Measurements from ENCODE around the gene NCOA3. TPM values are rescaled to one million over a fixed set of nuclear protein-coding genes. Genes with fewer than 3 reads are reported as not detected.
"Not testable (repeated sequence)": the region's sequence is repeated elsewhere in the genome, so short reads cannot be mapped to it uniquely, and the experiment has no call there.

The NCOA3 gene
- total RNA-seq, 2 experiments from 2014 or later: 58.1 to 66.4 TPM

DNA sequence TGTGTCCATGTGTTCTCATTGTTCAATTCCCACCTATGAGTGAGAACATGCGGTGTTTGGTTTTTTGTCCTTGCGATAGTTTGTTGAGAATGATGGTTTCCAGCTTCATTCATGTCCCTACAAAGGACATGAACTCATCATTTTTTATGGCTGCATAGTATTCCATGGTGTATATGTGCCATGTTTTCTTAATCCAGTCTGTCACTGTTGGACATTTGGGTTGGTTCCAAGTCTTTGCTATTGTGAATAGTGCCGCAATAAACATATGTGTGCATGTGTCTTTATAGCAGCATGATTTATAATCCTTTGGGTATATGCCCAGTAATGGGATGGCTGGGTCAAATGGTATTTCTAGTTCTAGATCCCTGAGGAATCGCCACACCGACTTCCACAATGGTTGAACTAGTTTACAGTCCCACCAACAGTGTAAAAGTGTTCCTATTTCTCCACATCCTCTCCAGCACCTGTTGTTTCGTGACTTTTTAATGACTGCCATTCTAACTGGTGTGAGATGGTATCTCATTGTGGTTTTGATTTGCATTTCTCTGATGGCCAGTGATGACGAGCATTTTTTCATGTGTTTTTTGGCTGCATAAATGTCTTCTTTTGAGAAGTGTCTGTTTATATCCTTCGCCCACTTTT, 52.0 kb downstream of the NCOA3 start:
- peaks cover 44% of the 10 kb centered on the region for H3K4me1 Mint-ChIP-seq
- H3K9me3 Mint-ChIP-seq, H3K4me3 Mint-ChIP-seq, H3K27ac Mint-ChIP-seq, H3K27me3 Mint-ChIP-seq, DNase-seq: not testable (repeated sequence)
- peaks cover 33% of the 10 kb centered on the region for H3K36me3 Mint-ChIP-seq

DNA sequence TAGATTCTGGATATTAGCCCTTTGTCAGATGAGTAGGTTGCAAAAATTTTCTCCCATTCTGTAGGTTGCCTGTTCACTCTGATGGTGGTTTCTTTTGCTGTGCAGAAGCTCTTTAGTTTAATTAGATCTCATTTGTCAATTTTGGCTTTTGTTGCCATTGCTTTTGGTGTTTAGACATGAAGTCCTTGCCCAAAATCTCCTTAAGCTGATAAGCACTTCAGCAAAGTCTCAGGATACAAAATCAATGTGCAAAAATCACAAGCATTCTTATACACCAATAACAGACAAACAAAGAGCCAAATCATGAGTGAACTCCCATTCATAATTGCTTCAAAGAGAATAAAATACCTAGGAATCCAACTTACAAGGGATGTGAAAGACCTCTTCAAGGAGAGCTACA, 52.6 kb downstream of the NCOA3 start:
- not testable (repeated sequence) for H3K9me3 Mint-ChIP-seq, H3K27ac Mint-ChIP-seq, H3K27me3 Mint-ChIP-seq, H3K4me3 Mint-ChIP-seq, DNase-seq
- H3K4me1 Mint-ChIP-seq: peaks cover 48% of the 10 kb centered on the region
- H3K36me3 Mint-ChIP-seq: peaks cover 35% of the 10 kb centered on the region

DNA sequence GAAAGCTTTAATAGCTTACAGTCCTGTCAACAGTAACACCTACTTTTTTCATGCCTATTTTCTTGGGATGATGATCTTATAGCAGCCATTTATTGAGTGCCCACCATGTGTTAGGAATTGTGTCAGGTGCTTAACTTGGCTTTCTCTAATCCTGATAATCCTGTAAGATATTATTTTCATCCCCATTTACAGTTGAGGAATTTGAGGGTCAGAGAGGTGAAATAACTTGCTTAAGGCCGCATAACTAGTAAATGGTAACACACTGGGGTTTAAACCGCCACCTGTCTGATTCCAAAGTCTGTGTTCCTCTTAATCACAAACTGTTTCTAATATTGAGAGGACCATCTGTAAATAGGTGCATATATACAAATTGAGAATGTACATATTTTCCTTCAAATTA, 55.5 kb downstream of the NCOA3 start:
- Mint-ChIP-seq H3K4me1 (peaks cover 49% of the 10 kb centered on the region), H3K27ac (no peak overlapping the region)

DNA sequence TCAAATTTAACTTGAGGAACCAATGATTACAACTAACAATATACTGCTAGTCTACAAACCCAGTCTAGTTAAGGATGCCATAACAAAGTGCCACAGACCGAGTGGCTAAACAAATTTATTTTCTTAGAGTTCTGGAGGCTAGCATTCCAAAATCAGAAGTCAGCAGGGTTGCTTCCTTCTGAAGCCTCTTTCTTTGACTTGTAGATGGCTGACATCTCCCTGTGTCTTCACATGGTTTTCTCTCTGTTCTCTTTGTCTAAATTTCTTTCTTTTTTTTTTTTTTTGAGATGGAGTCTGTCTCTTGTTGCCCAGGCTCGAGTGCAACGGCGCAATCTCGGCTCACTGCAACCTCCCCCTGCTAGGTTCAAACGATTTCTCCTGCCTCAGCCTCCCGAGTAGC, 56.1 kb downstream of the NCOA3 start:
- Mint-ChIP-seq H3K4me1 (peaks cover 50% of the 10 kb centered on the region), H3K9me3 (no peaks in the 10 kb centered on the region), H3K27ac (no peak overlapping the region), H3K27me3 (no peaks in the 10 kb centered on the region), H3K4me3 (no peak overlapping the region), H3K36me3 (peaks cover 36% of the 10 kb centered on the region)
- DNase-seq: no peak

More for the DNA sequence above, 55.5 kb downstream of the NCOA3 start:
- Mint-ChIP-seq H3K36me3 (peaks cover 37% of the 10 kb centered on the region), H3K4me3 (no peak overlapping the region), H3K27me3 (no peaks in the 10 kb centered on the region), H3K9me3 (no peaks in the 10 kb centered on the region)
- no peak for DNase-seq

DNA sequence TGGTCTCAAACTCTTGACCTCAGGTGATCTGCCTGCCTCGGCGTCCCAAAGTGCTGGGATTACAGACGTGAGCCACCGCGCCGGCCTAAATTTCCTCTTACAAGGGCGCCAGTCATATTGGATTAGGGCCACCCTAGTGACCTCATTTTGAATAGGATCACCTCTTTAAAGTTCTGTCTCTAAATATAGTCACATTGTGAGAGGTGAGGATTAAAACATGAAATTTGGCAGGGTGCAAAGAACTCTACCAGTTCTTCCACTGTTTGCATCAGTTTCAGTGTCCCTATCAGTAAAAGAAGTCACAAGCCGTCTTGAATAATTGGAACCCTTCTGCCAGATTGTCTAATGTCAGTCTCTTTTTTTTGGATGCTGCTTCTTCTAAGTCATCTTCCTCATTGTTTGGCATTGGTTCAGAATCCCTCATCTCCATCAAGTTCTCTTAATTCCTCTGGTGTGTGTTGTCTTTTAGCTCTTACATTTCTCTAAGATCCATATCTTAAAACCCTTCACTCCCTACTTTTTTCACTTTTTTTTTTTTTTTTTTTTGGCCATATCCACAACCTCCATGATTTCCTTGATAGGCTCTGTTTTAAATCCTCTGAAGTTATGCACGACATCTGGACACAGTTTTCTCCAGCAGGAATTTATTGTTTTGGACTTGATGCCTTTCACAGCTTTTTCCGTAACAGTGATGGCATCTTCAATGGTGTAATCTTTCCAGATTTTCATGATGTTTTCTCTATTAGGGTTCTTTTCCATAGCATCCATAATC, 56.8 kb downstream of the NCOA3 start:
- Mint-ChIP-seq H3K27ac (no peak overlapping the region), H3K36me3 (peaks cover 37% of the 10 kb centered on the region), H3K27me3 (no peaks in the 10 kb centered on the region), H3K4me1 (peaks cover 54% of the 10 kb centered on the region), H3K9me3 (no peaks in the 10 kb centered on the region), H3K4me3 (no peak overlapping the region)
- no peak for DNase-seq

DNA sequence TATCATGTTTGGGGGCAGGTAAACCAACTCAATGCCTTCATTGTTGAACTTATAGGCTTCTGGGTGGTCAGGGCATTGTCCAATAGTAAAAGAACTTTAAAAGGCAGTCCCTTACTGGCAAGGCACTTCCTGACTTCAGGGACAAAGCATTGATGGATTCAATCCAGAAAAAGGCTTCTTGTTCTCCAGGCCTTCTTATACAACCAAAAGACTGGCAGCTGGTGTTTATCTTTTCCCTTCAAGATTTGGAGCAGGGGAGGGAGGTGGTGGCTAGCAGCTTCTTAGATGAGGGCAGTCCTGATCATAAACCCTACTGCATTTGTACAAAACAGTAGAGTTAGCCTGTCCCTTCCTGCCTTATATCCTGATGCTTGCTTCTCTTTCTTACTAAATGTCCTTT, 57.5 kb downstream of the NCOA3 start:
- no peak for DNase-seq
- H3K27ac Mint-ChIP-seq: no peak overlapping the region
- H3K4me1 Mint-ChIP-seq: peaks cover 57% of the 10 kb centered on the region
- H3K27me3 Mint-ChIP-seq: no peaks in the 10 kb centered on the region
- H3K9me3 Mint-ChIP-seq: no peaks in the 10 kb centered on the region
- peaks cover 38% of the 10 kb centered on the region for H3K36me3 Mint-ChIP-seq
- no peak overlapping the region for H3K4me3 Mint-ChIP-seq

DNA sequence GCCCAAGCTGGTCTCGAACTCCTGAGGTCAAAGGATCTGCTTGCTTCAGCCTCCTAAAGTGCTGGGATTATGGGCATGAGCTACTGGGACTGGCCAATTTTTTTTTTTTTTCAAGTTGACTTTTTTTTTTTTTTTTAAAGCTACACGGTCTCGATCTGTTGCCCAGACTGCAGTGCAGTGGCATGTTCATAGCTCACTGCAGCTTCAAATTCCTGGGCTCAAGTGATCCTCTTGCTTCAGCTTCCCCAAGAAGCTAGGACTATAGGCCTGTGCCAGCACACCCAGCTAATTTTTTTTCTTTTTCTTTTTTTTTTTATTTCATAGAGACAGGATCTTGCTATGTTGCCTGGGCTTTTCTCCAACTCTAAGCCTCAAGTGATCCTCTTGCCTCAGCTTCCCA, 59.5 kb downstream of the NCOA3 start:
- Mint-ChIP-seq H3K4me3 (no peak overlapping the region), H3K36me3 (peaks cover 35% of the 10 kb centered on the region), H3K4me1 (peaks cover 64% of the 10 kb centered on the region), H3K27ac (no peak overlapping the region), H3K9me3 (no peaks in the 10 kb centered on the region), H3K27me3 (no peaks in the 10 kb centered on the region)
- DNase-seq: no peak

DNA sequence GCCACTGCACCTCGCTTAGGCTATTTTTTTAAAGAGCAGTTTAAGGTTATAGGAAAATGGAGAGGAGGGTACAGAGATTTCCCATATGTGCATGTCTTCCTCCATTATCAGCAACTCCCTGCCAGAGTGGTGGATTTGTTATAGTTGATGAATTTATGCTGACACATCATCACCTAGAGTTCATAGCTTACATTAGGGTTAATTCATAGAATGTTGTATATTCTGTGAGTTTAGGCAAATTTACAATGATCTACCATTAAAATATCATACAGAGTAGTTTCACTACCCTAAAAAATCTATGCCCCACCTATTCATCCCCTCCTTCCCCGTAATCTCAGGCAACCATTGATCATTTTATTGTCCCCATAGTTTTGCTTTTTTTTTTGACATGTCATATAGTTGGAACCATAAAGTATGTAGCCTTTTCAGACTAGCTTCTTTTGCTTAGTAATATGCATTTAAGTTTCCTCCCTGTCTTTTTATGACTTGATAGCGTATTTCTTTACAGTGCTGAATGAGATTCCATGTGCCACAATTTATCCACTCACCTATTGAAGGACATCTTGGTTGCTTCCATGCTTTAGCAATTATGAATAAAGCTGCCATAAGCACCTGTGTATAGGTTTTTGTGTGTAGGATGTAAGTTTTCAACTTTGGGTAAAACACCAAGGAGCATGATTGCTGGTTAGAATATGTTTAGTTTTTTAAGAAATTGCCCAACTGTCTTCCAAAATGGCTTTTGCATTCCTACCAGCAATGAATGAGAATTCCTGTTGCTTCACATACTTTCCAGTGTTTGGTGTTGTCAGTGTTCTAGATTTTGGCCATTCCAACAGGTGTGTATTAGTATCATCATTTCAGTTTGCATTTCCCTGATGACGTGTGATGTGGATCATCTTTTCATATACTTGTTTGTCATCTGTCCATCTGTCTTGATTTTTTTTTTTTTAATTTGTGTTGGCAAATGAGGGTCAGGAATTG, 60.2 kb downstream of the NCOA3 start:
- DNase-seq: no peak
- H3K36me3 Mint-ChIP-seq: peaks cover 40% of the 10 kb centered on the region
- no peak overlapping the region for H3K4me3 Mint-ChIP-seq
- H3K27ac Mint-ChIP-seq: peak overlapping the region; percentile 67
- no peaks in the 10 kb centered on the region for H3K9me3 Mint-ChIP-seq
- peaks cover 62% of the 10 kb centered on the region for H3K4me1 Mint-ChIP-seq
- H3K27me3 Mint-ChIP-seq: no peaks in the 10 kb centered on the region

DNA sequence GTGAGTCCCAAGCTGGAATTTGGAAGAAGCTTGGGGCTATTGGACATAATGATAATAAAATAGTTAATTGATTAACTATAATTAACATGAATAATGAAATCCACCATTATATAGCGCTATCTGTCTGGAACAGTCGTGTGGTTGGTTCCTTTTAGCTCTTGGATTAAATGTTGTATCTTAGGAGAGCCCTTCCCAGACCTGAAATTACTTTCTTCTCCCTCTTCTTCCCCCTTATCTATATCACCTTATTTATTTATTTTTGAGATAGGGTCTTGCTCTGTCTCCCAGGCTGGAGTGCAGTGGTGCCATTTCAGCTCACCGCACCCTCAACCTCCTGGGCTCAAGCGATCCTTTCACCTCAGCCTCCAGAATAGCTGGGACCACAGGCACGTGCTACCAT, 64.6 kb downstream of the NCOA3 start:
- Mint-ChIP-seq H3K4me1 (peaks cover 50% of the 10 kb centered on the region), H3K27me3 (no peaks in the 10 kb centered on the region), H3K36me3 (peaks cover 61% of the 10 kb centered on the region), H3K4me3 (no peak overlapping the region), H3K27ac (no peak overlapping the region), H3K9me3 (peaks cover 3% of the 10 kb centered on the region)
- DNase-seq: no peak

DNA sequence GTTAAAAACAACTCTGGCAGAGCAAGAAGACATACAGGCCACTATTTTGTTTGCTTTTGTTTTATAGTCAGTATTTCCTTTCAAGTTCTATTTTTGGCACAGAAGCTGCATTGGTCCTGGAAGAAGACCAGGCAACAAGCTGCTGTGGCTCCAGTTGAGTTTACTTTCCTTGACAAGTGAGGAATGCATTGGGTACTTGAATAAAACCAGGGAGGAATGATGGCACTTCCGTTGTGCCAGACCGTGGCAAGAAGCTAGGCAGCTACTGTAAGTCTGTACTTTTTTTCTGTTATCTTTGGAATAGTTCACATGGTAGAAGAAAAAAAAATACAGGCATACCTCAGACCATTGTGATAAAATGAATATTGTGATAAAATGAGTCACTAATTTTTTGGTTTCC, 66.3 kb downstream of the NCOA3 start:
- Mint-ChIP-seq H3K4me3 (no peak overlapping the region), H3K9me3 (peaks cover 3% of the 10 kb centered on the region), H3K36me3 (peaks cover 67% of the 10 kb centered on the region), H3K4me1 (peaks cover 50% of the 10 kb centered on the region), H3K27me3 (no peaks in the 10 kb centered on the region), H3K27ac (peak overlapping the region; percentile 66)
- no peak for DNase-seq

DNA sequence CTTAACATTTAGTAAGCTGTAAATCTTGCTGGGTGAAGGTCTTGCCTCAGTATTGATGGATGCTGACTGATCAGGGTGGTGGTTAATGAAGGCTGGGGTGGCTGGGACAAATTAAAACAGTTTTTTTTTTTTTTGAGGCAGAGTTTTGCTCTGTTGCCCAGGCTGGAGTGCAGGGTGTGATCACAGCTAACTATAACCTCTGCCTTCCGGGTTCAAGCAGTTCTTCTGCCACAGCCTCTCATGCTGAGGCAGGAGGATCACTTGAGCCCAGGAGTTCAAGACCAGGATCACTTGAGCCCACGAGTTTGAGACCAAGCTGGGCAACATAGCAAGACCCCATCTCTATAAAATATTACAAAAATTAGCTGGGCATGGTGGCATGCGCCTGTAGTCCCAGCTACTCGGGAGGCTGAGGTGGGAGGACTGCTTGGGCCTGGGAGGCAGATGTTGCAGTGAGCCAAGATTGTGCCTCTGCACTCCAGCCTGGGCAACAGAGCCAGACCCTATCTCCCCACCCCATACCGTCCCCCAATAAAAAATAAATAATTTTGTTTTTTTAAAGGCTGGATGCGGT, 67.2 kb downstream of the NCOA3 start:
- H3K27me3 Mint-ChIP-seq: no peaks in the 10 kb centered on the region
- peaks cover 64% of the 10 kb centered on the region for H3K36me3 Mint-ChIP-seq
- H3K4me3 Mint-ChIP-seq: no peak overlapping the region
- peaks cover 52% of the 10 kb centered on the region for H3K4me1 Mint-ChIP-seq
- H3K9me3 Mint-ChIP-seq: peaks cover 3% of the 10 kb centered on the region
- H3K27ac Mint-ChIP-seq: no peak overlapping the region
- DNase-seq: no peak

DNA sequence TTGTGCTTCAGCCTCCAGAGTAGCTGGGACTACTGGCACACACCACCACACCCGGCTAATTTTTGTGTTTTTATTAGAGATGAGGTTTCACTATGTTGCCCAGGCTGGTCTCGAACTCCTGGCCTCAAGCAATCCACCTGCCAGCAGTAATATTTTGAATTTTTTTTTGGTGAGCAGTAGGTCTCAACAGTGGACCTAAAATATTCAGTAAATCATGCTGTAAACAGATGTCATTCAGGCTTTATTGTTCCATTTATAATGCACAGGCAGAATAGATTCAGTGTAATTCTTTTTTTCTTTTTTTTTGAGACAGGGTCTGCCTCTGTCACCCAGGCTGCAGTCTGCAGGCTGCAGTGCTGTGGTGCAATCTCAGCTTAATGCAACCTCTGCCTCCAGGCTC, 69.7 kb downstream of the NCOA3 start:
- Mint-ChIP-seq H3K27ac (no peak overlapping the region), H3K9me3 (peaks cover 3% of the 10 kb centered on the region), H3K36me3 (peaks cover 53% of the 10 kb centered on the region), H3K27me3 (no peaks in the 10 kb centered on the region), H3K4me1 (peaks cover 48% of the 10 kb centered on the region), H3K4me3 (no peak overlapping the region)
- DNase-seq: no peak

DNA sequence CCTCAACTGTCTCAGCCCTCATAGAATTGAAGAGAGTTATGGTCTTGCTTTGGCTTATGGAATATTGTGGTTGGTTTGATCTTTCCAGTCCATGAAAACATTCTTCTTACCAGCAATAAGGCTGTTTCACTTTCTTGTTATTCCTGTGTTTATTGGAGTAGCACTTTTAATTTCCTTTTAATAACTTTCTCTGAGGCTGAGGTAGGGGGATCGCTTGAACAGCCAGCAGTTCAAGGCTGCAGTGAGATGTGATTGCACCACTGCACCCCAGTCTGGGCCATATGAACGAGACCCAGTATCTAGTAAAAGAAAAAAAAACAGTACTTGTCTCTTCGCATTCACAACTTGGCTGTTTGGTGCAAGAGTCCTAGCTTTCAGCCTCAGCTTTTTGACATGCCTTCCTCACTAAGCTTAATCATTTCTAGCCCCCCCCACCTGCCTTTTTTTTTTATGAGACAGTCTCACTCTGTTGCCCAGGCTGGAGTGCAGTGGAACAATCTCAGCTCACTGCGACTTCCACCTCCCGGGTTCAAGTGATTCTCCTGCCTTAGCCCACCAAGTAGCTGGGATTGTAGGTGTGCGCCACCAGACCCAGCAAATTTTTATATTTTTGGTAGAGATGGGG, 70.5 kb downstream of the NCOA3 start:
- Mint-ChIP-seq H3K27ac (peak overlapping the region; percentile 1), H3K27me3 (no peaks in the 10 kb centered on the region), H3K36me3 (peaks cover 50% of the 10 kb centered on the region), H3K4me1 (peaks cover 53% of the 10 kb centered on the region), H3K4me3 (no peak overlapping the region), H3K9me3 (peaks cover 3% of the 10 kb centered on the region)
- no peak for DNase-seq

DNA sequence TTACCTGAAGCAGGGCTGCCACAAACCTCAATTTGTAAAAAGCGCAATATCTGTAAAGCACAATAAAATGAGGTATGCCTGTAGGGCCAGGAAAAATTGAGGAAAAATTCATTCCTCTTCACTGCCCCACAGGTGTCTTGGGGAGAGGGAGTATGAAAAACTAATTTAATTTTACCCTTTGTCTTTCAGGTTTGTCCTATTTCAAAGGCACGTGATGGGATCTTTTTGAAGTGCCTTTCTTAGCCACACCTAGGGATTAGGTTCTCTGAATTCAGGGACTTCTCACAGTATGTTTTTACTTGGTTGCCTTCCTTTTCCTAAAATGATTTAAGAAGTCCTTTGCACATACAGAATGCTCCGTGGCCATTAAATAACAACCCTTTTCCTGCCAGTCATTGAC, 71.9 kb downstream of the NCOA3 start:
- peaks cover 3% of the 10 kb centered on the region for H3K9me3 Mint-ChIP-seq
- no peak for DNase-seq
- peaks cover 43% of the 10 kb centered on the region for H3K36me3 Mint-ChIP-seq
- peak overlapping the region; percentile 65 for H3K27ac Mint-ChIP-seq
- H3K4me1 Mint-ChIP-seq: peaks cover 54% of the 10 kb centered on the region
- no peak overlapping the region for H3K4me3 Mint-ChIP-seq
- H3K27me3 Mint-ChIP-seq: no peaks in the 10 kb centered on the region

Measured in activated naive CD8-positive, alpha-beta T cell treated with anti-CD3 and anti-CD28 coated beads for 36 hours (primary cell).